ENCODE measurements around the gene GSTM2. TPM values are rescaled to one million over a fixed set of nuclear protein-coding genes. Genes with fewer than 3 reads are reported as not detected.
"Not testable (repeated sequence)": the region's sequence is repeated elsewhere in the genome, so short reads cannot be mapped to it uniquely, and the experiment has no call there.

Gene GSTM2
- total RNA-seq, 1 experiment from 2014 or later, result 47.3 TPM

DNA sequence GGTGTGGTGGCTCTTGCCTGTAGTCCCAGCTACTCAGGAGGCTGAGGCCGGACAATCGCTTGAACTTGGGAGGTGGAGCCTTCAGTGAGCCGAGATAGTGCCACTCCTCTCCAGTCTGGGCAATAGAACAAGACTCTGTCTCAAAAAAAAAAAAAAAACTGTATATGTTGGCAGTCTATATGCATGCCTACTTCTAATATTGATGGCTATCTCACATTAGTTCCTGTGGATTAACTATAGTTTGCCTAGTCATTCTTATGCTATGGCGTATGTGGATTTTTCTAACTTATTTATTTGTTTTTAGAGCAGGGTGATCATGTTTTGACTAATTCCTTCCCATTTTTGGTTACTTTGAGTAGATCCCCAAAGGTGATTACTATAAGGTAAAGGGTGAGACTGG lies 29.2 kb downstream of the GSTM2 start:
- H3K36me3 ChIP-seq (ENCODE audit: insufficient read depth, low read length, poor library complexity, severe bottlenecking), result no peaks in the 10 kb centered on the region
- no peak overlapping the region for H3K27ac ChIP-seq (ENCODE audit: low read depth, low read length, poor library complexity, severe bottlenecking)
- H3K4me3 ChIP-seq (ENCODE audit: low read depth, low read length, poor library complexity, severe bottlenecking), result no peak overlapping the region
- no peaks in the 10 kb centered on the region for H3K4me1 ChIP-seq (ENCODE audit: insufficient read depth, low read length, poor library complexity, severe bottlenecking)
- H3K27me3 ChIP-seq (replicated peaks; ENCODE audit: insufficient read depth, low read depth, low read length, poor library complexity), result no peaks in the 10 kb centered on the region
- CTCF ChIA-PET, result no interaction called here
- POLR2A ChIA-PET (ENCODE audit: low non-redundant PET), result no interaction called here
- BruUV-seq (replicated peaks), result no TSS peak
- DNase-seq (ENCODE audit: low spot score), result no peak
- TF ChIP-seq EZH2 (IDR thresholded peaks at IDR 0.05; ENCODE audit: borderline replicate concordance, low read depth, low read length, poor library complexity, severe bottlenecking), result no peak
- no peaks in the 10 kb centered on the region for H3K9me3 ChIP-seq (ENCODE audit: low read depth, low read length, poor library complexity, severe bottlenecking)
- intact Hi-C loops (cut with micrococcal nuclease; ENCODE audit: unreplicated experiment), result no loop called here

DNA sequence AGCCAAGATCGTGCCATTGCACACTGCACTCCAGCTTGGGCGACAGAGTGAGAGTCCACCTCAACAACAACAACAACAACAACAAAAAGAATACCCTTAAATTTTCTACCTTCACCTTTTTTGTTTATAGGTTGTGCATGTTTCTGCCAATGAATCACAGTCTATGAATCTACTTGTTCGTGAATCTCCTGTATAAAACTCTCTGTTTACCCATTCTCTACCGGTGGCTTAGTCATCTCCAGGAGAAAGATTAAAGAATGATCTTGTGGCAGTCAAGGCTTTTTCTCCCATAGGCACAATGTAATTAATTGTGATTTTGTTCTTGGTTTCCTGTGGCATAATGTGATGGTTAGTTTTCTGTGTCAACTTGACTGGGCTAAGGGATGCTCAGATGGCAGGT lies 30.0 kb downstream of the GSTM2 start:
- H3K4me1 ChIP-seq (ENCODE audit: insufficient read depth, low read length, poor library complexity, severe bottlenecking); DNase-seq (ENCODE audit: low spot score); H3K27ac ChIP-seq (ENCODE audit: low read depth, low read length, poor library complexity, severe bottlenecking); POLR2A ChIA-PET (ENCODE audit: low non-redundant PET); H3K27me3 ChIP-seq (replicated peaks; ENCODE audit: insufficient read depth, low read depth, low read length, poor library complexity); CTCF ChIA-PET; H3K4me3 ChIP-seq (ENCODE audit: low read depth, low read length, poor library complexity, severe bottlenecking); intact Hi-C loops (cut with micrococcal nuclease; ENCODE audit: unreplicated experiment); H3K9me3 ChIP-seq (ENCODE audit: low read depth, low read length, poor library complexity, severe bottlenecking); H3K36me3 ChIP-seq (ENCODE audit: insufficient read depth, low read length, poor library complexity, severe bottlenecking); BruUV-seq (replicated peaks): not testable (repeated sequence)

DNA sequence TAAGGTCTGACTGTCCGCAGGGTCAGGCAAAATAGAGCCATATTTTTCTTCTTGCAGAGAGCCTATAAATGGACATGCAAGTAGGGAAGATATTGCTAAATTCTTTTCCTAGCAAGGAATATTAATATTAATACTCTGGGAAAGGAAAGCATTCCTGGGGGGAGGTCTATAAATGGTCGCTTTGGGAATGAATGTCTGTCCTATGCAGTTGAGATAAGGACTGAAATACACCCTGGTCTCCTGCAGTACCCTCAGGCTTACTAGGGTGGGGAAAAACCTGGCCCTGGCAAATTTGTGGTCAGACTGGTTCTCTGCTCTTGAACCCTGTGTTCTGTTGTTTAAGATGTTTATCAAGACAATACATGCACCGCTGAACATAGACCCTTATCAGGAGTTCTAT lies 35.1 kb downstream of the GSTM2 start:
- intact Hi-C loops (cut with micrococcal nuclease; ENCODE audit: unreplicated experiment); BruUV-seq (replicated peaks); CTCF ChIA-PET: not testable (repeated sequence)

DNA sequence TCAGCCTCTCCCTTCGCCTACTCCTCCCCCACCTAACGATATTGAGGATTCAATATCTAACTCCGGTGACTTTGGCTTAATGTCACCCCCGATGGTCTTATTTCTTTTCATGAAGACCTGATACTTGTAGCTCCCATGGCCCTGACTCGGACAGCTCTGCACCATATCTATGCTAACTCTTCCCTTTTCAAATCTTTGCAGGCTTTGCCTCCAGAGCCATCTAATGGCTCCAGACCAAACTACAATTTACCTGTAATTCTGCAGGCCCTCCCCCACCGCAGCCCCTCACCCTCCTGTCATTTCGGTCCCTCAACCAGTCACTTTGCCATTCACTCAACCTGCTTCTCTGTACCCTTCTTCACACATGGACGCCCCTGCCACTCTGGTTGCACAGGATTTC lies 36.3 kb downstream of the GSTM2 start:
- POLR2A ChIA-PET (ENCODE audit: low non-redundant PET), result no interaction called here
- intact Hi-C loops (cut with micrococcal nuclease; ENCODE audit: unreplicated experiment), result no loop called here
- TF ChIP-seq EZH2 (IDR thresholded peaks at IDR 0.05; ENCODE audit: borderline replicate concordance, low read depth, low read length, poor library complexity, severe bottlenecking), result no peak
- TF ChIP-seq, protein P1, sequence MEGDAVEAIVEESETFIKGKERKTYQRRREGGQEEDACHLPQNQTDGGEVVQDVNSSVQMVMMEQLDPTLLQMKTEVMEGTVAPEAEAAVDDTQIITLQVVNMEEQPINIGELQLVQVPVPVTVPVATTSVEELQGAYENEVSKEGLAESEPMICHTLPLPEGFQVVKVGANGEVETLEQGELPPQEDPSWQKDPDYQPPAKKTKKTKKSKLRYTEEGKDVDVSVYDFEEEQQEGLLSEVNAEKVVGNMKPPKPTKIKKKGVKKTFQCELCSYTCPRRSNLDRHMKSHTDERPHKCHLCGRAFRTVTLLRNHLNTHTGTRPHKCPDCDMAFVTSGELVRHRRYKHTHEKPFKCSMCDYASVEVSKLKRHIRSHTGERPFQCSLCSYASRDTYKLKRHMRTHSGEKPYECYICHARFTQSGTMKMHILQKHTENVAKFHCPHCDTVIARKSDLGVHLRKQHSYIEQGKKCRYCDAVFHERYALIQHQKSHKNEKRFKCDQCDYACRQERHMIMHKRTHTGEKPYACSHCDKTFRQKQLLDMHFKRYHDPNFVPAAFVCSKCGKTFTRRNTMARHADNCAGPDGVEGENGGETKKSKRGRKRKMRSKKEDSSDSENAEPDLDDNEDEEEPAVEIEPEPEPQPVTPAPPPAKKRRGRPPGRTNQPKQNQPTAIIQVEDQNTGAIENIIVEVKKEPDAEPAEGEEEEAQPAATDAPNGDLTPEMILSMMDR (conservative IDR thresholded peaks at IDR 0.05; ENCODE audit: low read depth, low read length), result no peak
- Histone ChIP-seq H3K36me3 (ENCODE audit: insufficient read depth, low read length, poor library complexity, severe bottlenecking) (no peaks in the 10 kb centered on the region), H3K4me1 (ENCODE audit: insufficient read depth, low read length, poor library complexity, severe bottlenecking) (peaks cover 6% of the 10 kb centered on the region), H3K27ac (ENCODE audit: low read depth, low read length, poor library complexity, severe bottlenecking) (no peak overlapping the region), H3K27me3 (replicated peaks; ENCODE audit: insufficient read depth, low read depth, low read length, poor library complexity) (no peaks in the 10 kb centered on the region), H3K4me3 (ENCODE audit: low read depth, low read length, poor library complexity, severe bottlenecking) (no peak overlapping the region), H3K9me3 (ENCODE audit: low read depth, low read length, poor library complexity, severe bottlenecking) (no peaks in the 10 kb centered on the region)
- CTCF ChIA-PET, result interaction anchor here (0.6 kb wide), 1 partner anchor 74 kb away, joined by 3 read pairs; no protein-coding TSS in a partner anchor
- DNase-seq (ENCODE audit: low spot score), result no peak
- no TSS peak for BruUV-seq (replicated peaks)

More for the DNA sequence above, 35.1 kb downstream of the GSTM2 start:
- POLR2A ChIA-PET (ENCODE audit: low non-redundant PET); H3K4me1 ChIP-seq (ENCODE audit: insufficient read depth, low read length, poor library complexity, severe bottlenecking); H3K27ac ChIP-seq (ENCODE audit: low read depth, low read length, poor library complexity, severe bottlenecking); DNase-seq (ENCODE audit: low spot score); H3K4me3 ChIP-seq (ENCODE audit: low read depth, low read length, poor library complexity, severe bottlenecking); H3K27me3 ChIP-seq (replicated peaks; ENCODE audit: insufficient read depth, low read depth, low read length, poor library complexity); H3K36me3 ChIP-seq (ENCODE audit: insufficient read depth, low read length, poor library complexity, severe bottlenecking); H3K9me3 ChIP-seq (ENCODE audit: low read depth, low read length, poor library complexity, severe bottlenecking): not testable (repeated sequence)

DNA sequence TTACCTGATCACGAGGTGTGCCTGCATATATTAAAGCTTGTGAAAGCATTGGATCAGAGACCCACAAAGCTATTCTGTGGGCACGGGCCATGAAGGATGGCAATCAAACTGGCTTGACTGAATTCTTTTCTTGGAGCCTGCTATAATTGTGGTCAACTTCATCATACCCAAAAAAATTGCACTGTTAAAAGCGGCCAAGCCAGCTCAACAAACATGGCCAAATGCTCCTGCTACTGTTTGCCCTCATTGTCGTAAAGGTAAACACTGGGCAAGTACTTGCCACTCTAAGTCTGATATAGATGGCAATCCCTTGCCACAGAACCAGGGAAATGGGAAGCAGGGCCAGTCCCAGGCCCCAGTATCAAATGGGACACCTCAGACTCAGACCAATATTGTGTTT lies 37.6 kb downstream of the GSTM2 start:
- Histone ChIP-seq H3K36me3 (ENCODE audit: insufficient read depth, low read length, poor library complexity, severe bottlenecking) (no peaks in the 10 kb centered on the region), H3K9me3 (ENCODE audit: low read depth, low read length, poor library complexity, severe bottlenecking) (no peaks in the 10 kb centered on the region), H3K4me3 (ENCODE audit: low read depth, low read length, poor library complexity, severe bottlenecking) (no peak overlapping the region), H3K27ac (ENCODE audit: low read depth, low read length, poor library complexity, severe bottlenecking) (no peak overlapping the region), H3K27me3 (replicated peaks; ENCODE audit: insufficient read depth, low read depth, low read length, poor library complexity) (no peaks in the 10 kb centered on the region), H3K4me1 (ENCODE audit: insufficient read depth, low read length, poor library complexity, severe bottlenecking) (peaks cover 6% of the 10 kb centered on the region)
- no TSS peak for BruUV-seq (replicated peaks)
- intact Hi-C loops (cut with micrococcal nuclease; ENCODE audit: unreplicated experiment), result no loop called here
- ChIA-PET POLR2A (ENCODE audit: low non-redundant PET) (no interaction called here), CTCF (no interaction called here)
- no peak for DNase-seq (ENCODE audit: low spot score)
- no peak for TF ChIP-seq EZH2 (IDR thresholded peaks at IDR 0.05; ENCODE audit: borderline replicate concordance, low read depth, low read length, poor library complexity, severe bottlenecking)
- TF ChIP-seq, protein P1 (conservative IDR thresholded peaks at IDR 0.05; ENCODE audit: low read depth, low read length), result no peak

DNA sequence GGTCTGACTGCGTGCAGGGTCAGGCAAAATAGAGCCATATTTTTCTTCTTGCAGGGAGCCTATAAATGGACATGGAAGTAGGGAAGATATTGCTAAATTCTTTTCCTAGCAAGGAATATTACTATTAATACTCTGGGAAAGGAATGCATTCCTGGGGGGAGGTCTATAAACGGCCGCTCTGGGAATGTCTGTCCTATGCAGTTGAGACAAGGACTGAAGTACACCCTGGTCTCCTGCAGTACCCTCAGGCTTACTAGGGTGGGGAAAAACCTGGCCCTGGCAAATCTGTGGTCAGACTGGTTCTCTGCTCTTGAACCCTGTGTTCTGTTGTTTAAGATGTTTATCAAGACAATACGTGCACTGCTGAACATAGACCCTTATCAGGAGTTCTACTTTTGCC lies 41.1 kb downstream of the GSTM2 start:
- H3K9me3 ChIP-seq (ENCODE audit: low read depth, low read length, poor library complexity, severe bottlenecking); BruUV-seq (replicated peaks); intact Hi-C loops (cut with micrococcal nuclease; ENCODE audit: unreplicated experiment); H3K27me3 ChIP-seq (replicated peaks; ENCODE audit: insufficient read depth, low read depth, low read length, poor library complexity); DNase-seq (ENCODE audit: low spot score); H3K36me3 ChIP-seq (ENCODE audit: insufficient read depth, low read length, poor library complexity, severe bottlenecking); H3K4me1 ChIP-seq (ENCODE audit: insufficient read depth, low read length, poor library complexity, severe bottlenecking); POLR2A ChIA-PET (ENCODE audit: low non-redundant PET); H3K4me3 ChIP-seq (ENCODE audit: low read depth, low read length, poor library complexity, severe bottlenecking); H3K27ac ChIP-seq (ENCODE audit: low read depth, low read length, poor library complexity, severe bottlenecking); CTCF ChIA-PET: not testable (repeated sequence)
